Hippocampal formation (tissue), 2 donors: ENCODE results near the gene MSMB.
A peak's percentile ranks its signal among the peaks of the same experiment; 100 is the strongest.

Experiments used
- DNase-seq, 2 donors: peaks; one replicate each; lab custom pipeline; 2025; lab: John Stamatoyannopoulos, UW

Gene MSMB

GRCh38 chr10:46033602-46034011, 12.5 kb downstream of the MSMB start:
- DNase-seq: no peak

DNA sequence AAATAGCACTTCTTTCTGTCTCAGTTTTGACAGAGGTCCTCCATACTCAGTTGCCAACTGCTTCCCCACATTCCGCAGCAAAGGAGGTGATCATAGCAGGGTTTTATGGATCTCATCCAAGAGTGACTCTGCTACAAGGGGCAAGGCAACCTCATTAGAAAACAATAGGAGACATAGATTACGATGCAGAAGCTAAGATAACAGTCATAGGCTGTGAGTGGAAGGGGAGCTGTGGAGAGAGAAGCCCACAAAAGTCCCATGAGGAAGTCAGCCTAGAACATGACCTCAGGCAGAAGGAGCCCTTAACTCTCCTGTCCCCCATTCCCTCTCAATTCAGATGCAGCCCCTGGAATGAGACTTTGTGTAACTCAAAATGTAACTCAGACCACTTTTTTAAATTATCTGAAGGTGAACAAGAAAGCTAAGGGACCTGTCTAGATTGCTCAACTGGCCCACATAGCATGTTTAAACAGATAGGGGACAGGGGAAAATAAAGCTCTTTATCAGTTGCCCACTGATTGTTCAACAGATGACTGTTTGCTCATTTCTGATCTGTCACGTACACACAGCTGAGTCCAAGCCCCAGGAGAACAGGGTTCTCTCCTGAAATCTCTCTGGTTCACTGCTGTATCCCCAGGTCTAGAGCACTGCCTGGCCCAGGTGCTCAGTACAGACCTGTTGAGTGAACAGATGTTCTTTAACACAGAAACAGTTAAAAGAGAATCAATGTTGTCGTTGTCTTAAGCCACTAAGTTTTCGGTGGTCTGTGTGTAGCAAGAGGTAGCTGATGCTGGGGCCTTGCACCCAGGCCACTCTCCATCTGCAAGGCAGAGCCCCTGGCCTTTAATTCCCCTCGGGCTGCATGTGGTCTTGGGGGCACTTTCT, 14.2 kb downstream of the MSMB start:
- DNase-seq: no peak

- DNase-seq: peak; percentile 94 to 95
Observed at GRCh38 chr10:46030091-46030937, 15.8 kb downstream of the MSMB start, which contains the start of gene NCOA4. TSS of gene NCOA4 (minus strand) at chr10:46030623. CDS start at chr10:46016680, 13,943 bp downstream.

DNA sequence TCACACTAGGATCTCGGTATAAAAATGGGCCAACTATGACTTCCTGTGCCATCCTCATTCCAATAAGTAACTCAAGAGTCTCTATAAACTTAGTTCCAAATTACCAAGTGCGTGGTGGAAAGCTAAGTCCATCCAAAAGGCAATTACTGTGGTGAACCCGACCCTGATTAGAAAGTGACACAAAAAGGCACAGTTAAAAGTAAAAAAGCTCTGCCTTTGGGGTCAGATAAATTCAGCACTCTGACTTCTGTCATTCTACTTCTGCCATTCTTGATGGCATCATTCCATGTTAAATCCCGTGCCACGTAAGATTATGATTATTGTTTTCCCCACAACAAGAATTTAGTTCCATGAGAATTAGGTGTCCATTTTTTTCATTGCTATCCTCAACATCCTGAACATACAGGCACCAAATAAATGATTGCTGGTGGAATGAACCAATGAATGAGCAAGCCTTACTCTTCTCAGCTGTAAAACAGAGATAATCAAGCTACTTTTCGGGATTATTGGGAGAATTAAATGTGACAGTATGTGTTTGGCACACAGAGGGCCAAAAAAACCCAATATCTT, 16.5 kb downstream of the MSMB start:
- no peak for DNase-seq

- peak in 1 of 2 donors; percentile 63 for DNase-seq
Observed at GRCh38 chr10:46028584-46029460, 17.2 kb downstream of the MSMB start.

DNA sequence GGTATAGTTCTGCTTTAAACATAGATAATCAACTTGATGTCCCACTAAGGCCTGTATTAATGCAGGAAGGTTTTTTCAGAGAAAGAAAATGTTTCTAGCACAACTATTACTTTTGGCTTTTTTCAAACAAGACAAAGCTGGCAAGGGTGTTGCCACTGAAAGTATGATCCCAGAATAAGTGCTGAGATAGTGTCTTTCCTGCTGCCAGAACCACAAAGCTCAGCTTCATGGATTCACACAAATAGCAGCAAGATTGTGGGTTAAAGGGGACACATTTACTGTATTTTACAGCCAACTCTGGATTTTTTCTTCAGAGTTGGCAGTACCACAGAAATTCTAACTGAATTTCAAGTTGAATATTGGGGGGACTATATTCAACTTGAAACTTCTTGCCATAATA, 20.0 kb downstream of the MSMB start:
- no peak for DNase-seq

DNA sequence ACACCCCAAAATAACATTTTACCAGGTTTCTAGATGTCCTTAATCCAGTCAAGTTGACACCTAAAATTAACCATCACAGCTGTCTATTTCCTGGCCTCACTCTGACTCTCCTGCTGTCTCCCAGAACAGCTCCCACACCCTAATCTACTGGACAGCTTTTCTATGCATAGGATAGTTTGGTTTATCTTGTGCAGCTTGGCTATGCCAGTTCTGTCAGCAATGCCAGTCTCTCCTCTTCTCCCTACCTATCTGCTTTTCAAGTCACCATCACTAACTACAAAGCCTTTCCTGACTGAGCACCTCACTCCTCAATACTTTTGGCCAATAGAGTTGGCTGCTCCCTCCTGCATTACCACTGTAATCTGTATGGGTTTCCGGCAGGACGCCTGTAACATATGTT, 20.7 kb downstream of the MSMB start:
- DNase-seq: no peak

DNA sequence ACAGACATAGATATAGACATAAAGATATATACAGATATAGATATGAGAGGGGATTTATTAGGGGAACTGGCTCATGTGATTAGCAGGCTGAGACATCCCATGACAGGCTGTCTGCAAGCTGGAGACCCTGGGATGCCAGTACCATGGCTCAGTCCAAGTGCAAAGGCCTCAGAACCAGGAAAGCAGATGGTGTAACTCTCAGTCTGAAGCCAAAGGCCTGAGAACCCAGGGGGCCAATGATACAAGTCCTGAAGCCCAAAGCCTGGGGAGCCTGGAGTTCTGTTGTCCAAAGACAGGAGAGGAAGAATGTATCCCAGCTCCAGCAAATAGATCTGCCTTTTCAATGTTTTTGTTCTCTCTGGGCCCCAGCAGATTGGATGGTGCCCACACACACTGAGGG, 21.1 kb downstream of the MSMB start:
- no peak for DNase-seq

DNA sequence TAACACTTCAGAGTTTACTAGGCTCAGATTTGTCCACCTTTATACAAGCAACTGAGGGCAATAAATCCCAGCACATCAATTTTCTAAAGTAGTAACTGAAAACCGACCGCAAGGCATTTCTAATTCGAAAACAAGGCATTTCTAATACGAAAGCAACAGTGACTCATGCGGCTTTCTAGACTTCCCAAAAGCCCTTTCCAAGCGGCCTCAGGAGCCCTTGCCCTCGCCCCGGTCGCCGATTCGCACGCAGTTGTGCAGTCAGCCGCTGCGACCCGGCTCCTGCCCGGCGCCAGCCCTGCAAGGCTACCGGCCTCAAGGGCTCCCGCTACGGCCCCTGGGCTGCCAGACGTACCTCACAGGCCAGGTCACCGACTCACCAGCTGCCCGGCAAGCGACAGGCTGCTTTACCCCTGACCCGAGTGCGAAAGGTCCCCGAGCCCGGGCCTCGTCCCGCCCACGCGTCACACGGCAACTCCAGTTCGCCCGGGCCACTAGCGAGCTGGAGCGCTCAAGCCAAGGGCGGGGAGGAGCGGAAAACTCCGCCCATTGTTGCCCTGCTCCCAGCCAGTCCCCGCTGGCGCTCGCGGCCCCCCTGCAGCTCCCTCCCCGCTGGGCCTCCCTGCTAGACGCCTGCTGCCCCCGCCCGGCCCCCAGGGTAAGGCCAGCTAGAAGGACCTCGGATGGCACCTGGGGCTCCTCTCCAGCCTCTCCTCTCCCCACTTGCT, 22.9 kb downstream of the MSMB start:
- peak; percentile 77 to 89 for DNase-seq

DNA sequence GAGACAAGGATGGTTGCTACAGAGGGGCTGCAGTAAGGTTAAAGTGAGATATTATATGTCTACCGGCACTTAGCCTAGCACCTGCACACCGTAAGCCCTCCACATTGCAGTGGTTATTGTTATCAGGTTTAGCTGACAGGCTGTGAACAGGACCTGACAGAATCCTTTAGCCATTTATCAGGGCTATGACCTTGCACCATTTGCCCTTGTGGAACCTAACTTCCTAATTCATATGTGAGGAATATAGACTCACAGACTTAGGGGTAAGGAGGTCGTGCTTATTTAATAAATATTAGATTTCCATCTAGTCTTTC, 25.8 kb downstream of the MSMB start:
- no peak for DNase-seq

- DNase-seq: peak in 1 of 2 donors; percentile 32
Observed at GRCh38 chr10:46019569-46020343, 26.3 kb downstream of the MSMB start.

GRCh38 chr10:46019177-46019528, 26.9 kb downstream of the MSMB start:
- DNase-seq: no peak

DNA sequence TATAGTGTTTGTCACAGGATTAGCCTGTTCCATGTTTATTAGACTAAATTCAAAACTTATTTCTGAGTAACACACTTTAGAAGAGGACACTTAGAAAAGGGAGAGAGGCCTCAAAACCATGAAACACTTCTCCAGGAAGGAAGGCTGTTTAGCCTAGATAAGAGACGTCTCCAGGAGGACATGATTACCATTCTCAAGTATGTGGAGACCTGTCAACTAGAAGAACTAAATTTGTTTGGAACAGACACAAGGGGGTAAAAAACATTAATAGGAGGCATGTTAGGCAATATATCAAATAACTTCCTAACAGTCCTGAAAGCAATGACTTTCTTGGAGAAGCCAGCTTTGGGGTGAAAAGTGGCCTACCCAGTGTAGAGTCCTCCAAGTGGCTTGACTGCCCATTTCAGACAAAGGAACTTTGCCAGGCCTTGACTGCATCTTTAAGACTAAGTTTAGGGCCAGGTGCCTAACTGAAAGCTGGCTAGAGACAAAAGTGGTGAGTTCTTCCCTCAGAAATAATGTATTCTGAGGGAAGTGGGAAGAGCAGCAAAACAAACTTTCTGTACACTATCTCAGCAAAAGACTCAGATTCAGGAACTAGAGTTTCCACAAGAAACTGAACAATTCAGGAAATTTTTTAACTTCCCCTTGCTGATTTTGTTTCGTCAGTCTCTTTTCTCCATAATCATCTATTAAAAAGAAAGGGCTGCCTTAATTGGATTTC, 27.5 kb downstream of the MSMB start:
- DNase-seq: no peak

- DNase-seq: no peak
Observed at GRCh38 chr10:46017733-46018132, 28.3 kb downstream of the MSMB start.

DNA sequence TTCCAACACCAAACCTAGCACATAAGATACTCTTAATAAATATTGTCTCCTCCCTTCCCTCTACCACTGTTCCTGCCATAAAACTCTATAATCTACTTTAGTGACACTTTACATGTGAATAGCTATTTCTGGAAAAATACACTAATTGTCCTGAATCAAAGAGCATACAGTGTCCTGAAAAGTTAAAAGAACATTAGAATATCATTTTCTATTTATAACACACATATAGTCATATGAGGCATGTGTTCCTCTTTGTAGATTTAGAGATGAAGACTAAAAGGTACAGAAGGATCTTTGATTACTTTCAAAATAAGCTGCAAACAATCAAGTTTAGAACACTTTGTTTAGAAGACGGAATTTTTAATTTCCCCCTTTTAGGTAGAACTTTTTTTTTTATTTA, 29.3 kb downstream of the MSMB start:
- DNase-seq: no peak

DNA sequence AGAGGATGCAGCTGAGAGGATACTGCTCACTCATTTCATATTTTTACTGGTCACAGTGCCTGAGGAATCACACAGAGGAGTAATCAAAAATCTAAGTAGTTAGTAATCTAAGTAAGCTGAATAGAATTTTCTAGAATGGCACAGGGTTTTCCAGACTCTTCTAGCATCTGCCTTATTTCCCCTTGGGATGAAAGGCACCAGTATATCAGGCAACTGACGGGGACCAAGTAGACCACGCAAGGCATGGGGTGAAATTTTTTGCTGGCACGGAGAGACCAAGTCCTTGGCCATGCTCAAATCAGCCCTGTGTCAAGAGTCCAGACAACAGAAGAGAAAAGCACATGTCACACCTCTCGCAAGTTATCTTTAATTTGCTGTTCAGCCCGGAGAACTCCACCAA, 29.9 kb downstream of the MSMB start:
- no peak for DNase-seq

- DNase-seq: no peak
Observed at GRCh38 chr10:46014683-46015405, 31.2 kb downstream of the MSMB start.

DNA sequence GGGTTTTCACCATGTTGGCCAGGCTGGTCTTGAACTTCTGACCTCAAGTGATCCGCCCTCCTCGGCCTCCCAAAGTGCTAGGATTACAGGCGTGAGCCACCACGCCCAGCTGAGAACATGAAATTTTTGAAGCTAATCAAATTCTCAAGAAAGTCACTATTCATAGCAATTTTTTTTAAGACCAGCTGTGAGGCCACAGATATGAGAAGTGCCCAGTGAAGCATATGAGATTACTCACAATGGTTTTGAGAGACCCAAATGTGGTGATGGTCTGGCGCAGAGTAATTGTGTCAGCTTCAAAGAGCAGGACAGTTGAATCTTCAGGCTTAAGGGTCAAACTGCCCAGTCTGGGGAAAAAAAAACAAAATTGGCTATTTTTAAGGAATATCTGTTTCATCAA, 31.9 kb downstream of the MSMB start:
- no peak for DNase-seq

DNA sequence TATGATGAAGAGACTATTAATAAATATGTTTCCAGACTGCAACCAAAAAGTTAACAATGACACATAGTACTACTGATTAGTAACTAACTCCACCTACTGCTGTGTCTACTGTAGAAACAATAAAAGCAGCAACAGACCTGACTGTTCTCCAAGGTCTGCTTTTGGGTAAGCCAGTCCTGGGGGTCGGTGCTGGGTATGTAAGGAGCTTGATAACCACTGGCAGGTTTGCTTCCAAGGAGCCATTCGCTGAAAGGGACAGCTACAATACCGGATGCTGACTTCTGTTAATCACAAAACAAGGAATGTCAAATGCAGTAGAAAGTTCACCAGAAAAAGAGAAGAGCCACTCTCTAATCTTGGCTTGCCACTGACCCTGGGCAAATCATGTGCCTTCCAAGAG, 33.3 kb downstream of the MSMB start:
- no peak for DNase-seq
